AG10803 (cell line): Measurements from ENCODE around the gene COL19A1.

Experiments
- DNase-seq: peaks from one replicate; pipeline ENCODE4 v3.0.0; 2010; ENCODE audit warnings: low read depth
- H3K4me3 ChIP-seq: 2 replicates; pipeline ENCODE4 v1.5.1; 2011; ENCODE audit warnings: mild to moderate bottlenecking, low read length, control low read depth
- CTCF ChIP-seq: conservative IDR thresholded peaks from 2 replicates; pipeline ENCODE4 v1.5.1; 2011; ENCODE audit warnings: mild to moderate bottlenecking, low read length, control low read depth, inconsistent platforms

Gene COL19A1

DNA sequence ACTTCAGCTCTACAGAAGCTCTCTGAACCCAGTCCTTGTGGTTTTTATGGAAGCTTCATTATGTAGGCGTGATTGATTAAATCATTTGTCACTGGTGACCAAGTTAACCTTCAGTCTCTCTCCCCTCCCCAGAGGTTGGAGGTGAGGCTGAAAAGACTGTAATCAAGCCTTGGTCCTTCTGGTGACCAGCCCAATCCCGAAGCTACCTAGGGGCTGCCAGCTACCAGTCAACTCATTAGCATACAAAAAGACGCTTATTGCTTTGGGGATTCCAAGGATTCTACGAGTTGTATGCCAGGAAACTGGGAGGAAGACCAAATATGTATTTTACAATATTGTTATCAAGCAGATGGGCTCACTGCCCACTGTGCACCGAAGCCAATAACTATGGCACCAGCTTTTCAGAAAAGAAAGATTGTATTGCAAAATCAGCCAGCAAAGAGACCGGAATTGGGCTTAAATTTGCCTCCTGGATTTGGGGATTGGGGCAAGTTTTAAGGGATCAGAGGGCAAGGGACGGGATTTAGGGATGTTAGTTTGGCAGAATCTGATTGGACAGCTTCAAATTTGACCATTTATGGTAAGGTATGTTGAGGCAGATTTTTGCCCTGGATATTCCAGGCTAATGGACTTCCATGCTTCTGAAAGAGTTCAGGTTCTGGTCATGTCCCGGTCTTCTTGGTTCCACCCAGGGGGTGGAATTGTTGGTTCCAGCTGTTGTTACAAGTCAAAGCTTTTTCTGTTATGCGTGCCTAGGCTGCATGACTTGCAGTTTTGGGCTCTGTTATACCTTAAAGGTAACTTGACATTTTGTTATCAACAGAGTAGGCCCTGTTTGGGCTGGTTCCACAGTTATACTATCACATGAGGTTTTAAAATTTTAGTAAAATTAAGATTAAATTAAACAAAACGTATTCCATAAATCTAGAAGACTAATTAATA is 269.1 kb downstream of the COL19A1 start:
- no peak for DNase-seq
- H3K4me3 ChIP-seq, result no peak overlapping the region
- TF ChIP-seq CTCF, result no peak

DNA sequence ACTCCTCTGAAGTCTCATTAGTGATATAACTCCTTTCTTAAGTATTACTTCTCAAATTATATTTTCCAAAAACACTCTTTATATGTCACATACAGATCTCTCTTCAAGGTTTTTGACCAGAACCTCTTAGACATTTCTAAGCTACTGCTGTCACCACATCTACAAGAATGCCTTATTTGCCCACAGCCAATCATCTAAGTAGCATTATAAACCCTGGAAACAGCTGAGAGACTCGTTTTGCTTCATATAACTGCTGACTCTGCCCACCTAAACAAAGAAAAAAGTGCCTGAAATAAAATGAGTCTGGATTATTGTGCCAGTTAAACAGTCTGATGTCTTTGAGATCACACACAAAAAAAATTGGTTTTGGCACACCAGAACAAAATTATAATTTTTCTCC is 270.6 kb downstream of the COL19A1 start:
- TF ChIP-seq CTCF, result no peak
- DNase-seq, result no peak
- no peak overlapping the region for H3K4me3 ChIP-seq

DNA sequence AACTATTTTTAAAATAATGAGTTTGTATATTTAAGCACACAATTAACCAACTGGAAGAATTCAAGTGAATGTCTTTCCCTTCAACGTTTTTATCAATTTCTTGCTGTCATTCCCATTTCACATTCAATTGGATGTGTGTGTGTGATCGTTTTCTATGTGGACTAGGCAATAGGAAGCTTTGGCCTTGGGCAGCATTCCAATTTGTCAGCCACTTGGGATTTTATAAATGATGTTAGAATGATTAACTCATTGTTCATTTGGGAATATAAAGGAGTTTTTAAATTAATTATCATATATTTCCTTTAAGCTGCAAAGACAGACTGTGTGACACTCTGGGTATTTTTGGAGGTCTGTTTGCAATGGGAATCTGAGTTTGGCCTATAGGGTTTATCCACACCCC is 274.1 kb downstream of the COL19A1 start:
- DNase-seq, result no peak
- H3K4me3 ChIP-seq, result no peak overlapping the region
- no peak for TF ChIP-seq CTCF

DNA sequence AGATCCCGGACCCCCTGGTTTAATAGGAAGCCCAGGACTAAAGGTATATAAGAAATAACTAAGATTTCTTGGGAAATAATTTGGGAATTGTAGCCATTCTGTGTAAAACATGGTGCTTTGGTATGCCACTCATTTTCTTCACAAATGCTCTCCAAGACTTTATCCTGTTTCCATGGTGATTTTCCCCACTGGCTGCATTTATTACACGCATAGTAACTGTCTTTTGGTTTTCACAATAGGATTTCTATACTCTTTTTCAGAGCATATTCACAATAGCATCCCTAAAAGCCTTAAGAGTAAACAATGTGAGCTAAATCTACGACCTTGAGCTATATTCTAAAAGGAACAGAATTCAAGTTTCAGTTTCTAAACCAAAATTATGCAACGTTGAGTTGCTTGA is 275.7 kb downstream of the COL19A1 start:
- no peak for DNase-seq
- H3K4me3 ChIP-seq, result no peak overlapping the region
- TF ChIP-seq CTCF, result no peak

DNA sequence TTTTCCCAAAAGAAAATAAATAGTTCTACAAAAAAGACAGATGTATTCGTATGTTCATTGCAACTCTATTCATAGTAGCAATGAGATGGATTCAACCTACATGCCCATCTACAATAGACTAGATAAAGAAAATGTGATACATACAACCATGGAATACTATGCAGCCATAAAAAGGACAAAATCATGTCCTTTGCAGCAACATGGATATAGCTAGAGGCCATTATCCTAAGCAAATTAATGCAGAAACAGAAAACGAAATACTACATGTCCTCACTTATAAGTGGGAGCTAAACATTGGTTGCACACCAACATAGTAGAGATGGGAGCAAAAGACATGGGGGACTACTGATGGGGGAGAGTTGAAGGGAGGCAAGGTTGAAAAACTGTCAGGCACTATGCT is 278.8 kb downstream of the COL19A1 start:
- TF ChIP-seq CTCF, result no peak
- no peak for DNase-seq
- H3K4me3 ChIP-seq, result no peak overlapping the region

GRCh38 chr6:70149209-70149788 is 282.9 kb downstream of the COL19A1 start:
- H3K4me3 ChIP-seq, result no peak overlapping the region
- no peak for DNase-seq
- no peak for TF ChIP-seq CTCF

DNA sequence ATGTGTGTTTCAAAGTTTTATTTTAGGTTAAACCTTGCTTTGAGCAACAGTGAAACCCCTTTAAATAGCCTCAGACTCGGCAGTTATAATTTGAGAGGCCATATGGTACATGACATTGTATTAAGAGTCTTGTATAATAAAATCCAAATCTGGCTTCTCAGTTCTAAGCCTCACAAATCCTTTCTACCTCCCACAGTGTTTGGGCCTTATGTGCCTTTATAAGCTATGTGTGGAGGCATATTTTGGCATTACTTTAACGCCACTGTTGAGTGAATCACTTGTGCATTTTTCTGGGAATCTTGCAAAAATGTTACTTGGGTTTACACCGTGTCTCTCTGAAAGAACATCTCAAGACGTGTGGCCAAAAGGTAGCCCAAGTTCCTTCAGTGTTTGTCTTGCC is 284.2 kb downstream of the COL19A1 start:
- no peak for TF ChIP-seq CTCF
- H3K4me3 ChIP-seq, result no peak overlapping the region
- no peak for DNase-seq
